ENCODE data around the gene FSIP1.

The FSIP1 gene

DNA sequence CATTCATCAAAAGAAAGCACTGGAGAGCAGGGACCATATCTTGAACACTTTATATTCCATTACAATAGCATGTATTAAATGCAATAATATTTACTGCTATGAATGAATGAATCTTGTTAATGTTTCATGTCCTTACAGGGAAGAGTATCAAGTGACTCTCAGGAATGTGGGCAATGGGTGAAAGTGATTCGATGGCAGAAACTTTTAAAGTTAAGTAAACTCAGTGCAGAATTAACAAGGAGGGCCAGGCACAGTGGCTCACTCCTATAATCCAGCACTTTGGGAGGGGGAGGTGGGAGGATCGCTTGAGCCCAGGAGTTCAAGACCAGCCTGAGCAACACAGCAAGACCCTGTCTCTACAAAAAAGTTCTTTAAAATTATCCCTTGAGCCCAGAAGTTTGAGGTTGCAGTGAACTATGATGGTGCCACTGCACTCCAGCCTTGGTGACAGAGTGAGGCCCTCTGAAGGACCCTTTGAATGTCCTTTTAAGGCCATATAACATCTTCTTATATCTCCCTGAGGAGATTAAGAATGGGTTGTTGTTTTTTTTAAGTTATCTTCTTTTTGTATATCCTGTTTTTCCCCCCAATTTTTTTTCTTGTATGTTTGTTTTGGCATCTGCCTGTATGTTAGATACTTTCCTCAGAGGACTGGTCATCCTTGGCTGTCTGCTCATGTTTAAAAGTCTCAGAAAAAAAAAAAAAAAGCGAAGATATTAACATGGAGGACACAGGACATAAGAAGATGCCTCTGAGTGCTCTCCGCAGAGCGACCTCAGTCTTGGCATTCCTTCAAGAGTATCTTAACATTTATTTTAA, 9.6 kb upstream of the FSIP1 start:
- no peak for DNase-seq

DNA sequence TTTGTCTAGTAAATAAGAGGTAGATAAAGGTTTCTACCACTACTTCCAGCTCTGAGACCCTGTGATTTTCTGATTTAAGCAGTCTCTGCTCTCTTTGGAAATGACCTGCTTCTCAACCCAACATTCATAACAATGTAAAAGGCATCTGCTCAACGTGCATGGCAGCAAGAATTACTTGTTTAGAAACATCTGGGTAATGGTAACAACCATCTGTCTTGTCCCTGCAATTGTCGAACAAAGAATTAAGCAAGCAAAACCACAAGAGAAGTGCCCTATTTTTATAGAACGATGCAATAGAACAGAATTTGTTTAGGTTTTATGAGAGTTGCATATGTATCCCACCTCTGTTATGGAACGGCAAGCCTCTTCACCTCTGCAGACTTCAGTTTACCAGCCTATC, 7.1 kb upstream of the FSIP1 start:
- DNase-seq: no peak

DNA sequence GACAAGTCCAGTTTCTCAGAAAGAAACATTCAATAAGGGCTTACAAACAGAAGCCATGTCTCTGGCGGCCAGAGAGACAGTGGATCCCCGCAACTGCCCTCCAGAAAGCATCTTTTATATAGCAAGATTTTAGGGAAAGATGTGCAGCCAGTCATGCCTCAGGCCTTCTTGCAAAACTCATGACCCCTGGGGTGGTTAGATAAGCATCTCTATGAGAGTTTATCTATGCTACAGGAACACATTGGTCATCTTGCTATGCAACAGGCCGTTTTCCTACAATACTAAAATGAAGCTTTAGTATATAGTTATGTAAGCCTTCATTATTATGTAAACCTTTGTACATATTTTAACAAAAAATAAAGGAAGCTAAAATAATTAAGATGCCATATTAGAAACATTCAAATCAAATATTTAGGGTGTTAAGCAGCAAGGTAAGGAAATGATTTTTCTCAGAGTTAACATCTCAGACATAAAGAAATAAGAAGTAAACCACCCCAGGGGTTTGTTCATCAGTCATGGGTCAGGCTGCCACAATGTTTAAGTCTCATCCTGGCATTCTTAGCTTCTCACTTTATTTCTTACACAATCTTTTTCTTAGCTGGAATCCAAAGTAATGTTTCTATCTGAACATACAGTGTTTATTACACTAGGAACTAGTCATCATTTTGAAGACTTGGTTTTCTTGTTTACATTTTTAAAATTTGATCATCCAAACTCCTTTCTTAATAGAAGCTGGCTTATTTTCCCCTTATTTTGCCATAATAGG, 6.3 kb upstream of the FSIP1 start:
- DNase-seq: no peak

DNA sequence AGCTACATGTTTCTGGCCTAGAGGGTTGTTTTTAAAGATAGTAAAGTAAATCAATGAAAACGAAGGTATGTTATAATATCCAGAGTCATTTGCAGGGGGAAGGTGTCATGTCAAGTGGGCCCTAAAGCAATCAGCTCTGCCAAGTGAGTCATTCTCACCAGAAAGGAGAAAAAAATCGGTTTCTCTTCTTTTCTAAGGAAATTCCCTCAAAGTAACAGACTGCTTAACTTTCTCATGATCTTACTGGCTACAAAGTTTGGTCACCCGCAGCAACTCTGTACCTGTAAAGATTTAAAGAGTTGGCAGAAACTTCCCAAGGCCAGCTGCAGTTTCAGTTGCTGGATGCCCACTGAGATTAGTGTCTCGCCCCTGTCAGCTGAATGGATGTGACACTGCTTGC, 5.5 kb upstream of the FSIP1 start:
- no peak for DNase-seq

DNA sequence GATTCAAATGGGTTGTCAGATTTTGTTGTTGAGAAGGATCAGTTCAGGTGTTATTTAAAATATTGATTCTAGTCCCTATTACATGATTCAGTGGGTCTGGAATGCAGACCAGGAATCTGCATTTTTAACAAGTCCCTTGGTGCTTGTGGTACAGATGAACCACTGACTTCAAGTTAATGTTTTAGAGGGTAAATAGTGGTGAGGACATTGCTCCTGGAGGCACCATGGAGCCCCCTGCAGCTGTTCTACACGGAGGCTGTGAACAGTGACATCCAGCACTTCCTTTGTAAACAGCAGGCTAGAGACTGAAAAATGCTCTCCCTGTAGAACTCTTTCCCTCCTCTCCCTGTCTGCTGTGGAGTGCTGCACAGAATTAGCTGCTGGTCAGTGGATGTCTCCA, 4.8 kb upstream of the FSIP1 start:
- DNase-seq: no peak

DNA sequence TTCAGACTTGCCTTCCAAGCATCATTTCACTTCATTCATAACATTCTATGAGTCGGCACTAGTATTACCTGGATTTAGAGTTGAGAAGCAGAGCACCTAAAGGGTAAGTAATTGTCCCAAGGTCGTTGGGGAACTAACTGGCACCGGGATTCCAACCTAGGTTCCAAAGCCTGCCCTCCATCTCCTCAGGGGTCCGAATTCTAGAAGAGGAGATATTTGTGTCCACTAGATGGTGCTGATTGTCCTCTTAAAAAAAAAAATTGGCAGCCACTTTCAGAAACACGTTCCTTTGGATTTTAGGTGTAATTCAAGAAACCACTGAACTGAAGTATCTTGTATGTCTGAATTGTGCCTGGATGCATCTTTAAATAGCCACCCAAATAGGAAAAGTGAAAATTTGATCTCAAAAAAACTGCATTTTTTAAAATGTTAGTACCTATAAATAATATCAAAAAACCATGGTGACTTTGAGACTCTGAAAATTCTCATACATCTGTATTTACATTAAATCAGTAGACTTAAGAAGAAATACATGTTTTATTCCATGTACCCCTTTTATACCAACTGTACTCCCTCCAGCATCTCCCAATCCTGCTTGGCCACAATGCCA, 3.9 kb upstream of the FSIP1 start:
- DNase-seq: no peak

DNA sequence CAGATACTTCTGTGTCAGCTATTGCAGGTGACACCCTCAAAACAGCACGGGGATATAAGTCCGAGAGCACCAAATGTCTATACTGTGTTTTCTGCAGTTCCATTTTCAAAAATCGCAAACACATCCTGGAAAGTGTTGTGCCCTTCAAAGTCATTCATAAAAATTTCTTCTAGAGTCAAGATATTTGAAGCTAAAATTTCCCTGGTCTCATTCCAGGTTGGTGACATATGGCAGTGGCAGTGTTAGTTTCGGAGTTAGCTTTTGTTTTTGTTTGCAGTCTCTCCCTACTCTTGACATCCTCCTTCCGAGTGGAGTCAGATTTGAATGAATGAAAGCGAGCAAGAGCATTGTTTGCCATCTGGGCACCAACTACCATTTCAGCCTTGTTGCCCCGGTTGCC, 3.2 kb upstream of the FSIP1 start:
- no peak for DNase-seq

DNA sequence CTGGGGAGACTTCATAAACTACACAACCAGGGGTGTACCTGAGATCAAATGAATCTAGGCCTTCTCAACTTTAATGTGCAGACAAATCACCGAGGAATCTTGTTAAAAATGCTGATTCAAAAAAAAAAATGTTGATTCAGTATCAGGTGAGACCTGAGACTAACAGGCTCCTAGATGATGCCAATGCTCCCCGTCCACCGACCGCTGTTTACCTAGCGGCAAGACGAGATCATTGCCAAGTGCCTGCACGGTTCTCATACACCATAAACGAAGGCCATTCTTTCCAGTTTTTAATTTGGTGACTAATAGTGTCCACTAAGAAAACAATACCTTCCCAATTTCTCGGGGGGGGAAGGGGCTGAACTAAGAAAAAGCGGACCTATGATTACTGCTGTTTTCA, 2.5 kb upstream of the FSIP1 start:
- no peak for DNase-seq

DNA sequence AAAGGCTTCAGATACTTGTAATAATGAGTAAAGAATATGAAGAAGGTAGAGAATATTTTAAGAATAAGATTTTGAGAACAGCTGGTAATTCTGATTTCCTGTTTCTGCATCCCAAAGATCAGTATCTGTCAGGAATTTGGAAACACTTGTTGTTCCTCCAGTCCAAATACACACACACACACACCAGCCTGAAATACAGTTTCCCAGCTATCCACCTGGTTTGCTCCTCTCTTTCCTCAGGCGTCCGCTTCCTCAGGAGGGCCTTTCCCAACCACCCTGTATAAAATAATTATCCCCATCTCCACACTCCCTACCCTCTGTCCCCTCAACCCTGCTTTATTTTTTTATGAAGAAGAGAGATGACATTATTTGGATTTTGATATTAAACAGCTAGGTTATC, 2.0 kb upstream of the FSIP1 start:
- no peak for DNase-seq

DNA sequence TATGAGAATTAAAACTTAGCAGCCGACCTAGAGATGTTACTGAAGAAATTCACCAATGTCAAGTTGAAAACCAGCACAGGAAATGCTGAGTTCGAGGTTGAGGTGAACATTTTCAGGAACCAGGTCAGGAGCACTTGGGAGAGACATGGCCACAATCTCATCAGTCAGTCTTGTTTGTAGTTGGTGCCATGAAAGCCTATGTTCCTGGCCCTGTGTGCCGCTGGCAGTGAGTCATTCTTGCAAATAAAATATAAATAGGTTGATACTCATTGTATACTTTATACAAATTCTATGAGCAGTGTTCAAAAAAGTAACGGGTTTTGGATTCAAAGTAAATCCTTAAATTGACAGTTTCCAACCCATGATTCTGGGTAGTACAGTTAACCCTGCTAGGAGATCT, 1.5 kb upstream of the FSIP1 start:
- DNase-seq: no peak

DNA sequence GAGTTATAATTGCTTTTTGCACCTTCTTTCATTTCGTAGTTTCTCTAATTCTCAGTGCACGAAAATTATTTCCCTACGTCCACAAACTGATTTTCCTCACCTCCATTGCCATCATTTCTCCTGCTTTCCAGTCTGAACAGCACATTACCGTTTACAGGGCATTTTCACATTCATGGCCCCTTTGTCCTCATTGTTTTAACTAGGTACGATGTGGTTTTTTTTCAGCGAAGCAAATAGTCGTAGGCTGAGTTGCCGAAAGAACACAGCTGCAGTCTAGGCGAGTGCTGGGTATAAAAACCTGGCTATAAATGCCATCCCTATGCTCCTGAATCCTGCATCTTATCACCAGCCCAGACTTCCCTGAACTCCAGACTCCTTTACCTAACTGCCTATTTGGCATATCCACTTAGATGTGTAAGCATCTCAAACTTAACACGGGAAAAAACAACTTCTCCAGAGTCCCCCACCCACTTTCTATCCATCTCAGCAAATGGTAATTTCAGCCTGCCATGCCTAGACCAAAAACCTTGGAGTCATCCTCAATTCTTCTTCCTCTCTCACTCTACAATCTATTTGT, 691 bp upstream of the FSIP1 start:
- DNase-seq: no peak

DNA sequence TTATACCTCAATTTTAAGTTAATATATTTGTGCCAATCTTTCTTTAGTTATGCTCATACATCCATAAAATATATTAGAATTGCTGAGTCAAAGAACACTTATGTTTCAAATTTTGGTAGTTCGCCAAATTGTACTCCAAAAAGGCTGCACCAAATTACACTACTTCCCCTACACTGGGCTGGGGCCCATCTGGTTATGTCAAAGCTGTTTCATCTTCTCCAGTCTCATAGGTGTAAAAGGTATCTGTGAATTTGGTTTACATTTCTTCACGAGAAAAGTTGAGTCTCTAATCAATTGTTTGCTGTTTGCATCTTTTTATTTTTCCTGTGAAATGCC, 706 bp downstream of the FSIP1 start:
- no peak for DNase-seq

DNA sequence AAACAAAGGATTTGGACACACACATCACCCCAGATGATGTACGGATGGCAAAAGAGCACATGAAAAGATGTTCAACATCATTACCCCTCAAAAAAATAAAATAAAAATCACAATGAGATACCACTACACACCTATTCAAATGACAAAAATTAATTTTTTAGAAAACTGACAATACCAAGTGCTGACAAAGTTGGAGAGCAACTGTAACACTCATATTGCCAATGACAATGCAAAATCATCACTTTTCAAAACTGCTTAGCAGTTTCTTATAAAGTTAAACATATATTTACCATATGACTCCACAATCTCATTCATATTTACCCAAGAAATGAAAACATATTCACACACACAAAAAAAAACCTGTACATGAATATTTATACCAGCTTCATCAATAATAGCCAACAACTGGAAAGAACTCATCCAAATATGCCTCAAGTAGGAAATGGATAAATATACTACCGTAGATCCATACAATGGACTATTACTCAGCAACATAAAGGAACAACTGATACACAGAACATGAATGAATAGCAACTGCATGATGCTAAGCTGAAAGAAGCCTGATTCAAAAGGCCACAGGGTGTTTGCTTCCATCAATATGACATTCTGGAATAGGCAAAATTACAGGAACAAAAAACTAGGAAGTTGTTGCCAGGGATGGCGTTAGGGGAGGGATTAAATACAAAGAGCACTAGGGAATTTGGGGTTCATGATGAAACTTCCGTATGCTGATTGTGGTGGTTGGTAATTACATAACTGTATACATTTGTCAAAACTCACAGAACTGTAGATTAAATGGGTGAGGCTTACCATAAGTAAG, 1.3 kb downstream of the FSIP1 start:
- DNase-seq: no peak

DNA sequence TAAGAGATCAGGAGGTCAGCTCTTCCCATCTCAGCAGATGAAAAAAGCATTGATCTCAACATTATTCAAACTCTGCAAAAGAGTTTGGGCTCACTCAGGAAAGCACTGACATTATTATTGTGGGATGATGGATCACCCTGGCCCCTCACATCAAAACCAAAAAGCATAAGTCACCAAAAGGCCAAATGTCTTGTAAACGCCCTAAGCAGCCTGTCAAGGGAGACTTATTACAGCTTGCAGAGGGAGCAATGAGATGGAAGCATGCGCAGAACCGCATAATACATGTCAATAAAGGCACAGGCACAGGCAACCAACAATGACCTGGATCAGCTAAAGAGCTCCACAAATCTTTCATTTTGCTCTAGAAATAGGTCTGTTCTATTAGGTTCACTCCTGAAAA, 4.6 kb downstream of the FSIP1 start:
- DNase-seq: no peak

DNA sequence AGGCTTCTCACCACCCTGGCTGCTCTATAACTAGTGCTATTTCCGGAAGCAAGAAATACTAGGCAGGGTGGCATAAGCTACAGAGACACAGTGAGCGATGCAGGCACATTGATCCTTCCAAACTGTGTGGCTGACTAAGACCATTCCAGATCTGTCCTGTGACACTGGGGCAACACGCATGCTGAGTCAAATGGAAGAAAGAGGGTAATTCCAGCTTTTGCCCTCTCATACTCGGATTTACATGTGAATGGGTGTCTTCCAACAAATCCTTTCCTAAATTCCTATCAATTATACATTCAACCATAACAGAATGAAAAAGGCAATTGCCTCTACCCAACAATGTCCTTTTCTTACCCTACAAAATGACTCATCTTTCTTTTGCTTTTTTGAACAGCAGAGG, 5.1 kb downstream of the FSIP1 start:
- DNase-seq: no peak

DNA sequence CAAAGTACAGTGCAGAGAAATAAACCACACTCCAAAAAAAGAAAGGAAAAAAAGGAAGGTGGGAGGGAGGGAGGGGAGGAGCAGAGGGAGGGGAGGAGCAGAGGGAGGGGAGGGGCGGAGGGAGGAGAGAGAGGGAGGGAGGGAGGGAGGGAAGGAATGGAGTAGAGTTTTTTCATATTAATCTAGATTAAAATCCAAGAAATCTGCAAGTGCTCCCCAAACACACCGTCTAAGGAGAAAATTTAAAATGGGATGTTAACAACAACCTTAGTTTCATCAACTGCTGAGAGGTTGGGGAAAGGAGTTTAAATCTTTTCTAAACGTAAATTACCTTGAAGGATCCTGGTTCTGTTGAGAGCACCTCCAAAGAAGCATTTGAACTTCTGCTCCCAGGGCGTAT, 6.6 kb downstream of the FSIP1 start:
- no peak for DNase-seq

DNA sequence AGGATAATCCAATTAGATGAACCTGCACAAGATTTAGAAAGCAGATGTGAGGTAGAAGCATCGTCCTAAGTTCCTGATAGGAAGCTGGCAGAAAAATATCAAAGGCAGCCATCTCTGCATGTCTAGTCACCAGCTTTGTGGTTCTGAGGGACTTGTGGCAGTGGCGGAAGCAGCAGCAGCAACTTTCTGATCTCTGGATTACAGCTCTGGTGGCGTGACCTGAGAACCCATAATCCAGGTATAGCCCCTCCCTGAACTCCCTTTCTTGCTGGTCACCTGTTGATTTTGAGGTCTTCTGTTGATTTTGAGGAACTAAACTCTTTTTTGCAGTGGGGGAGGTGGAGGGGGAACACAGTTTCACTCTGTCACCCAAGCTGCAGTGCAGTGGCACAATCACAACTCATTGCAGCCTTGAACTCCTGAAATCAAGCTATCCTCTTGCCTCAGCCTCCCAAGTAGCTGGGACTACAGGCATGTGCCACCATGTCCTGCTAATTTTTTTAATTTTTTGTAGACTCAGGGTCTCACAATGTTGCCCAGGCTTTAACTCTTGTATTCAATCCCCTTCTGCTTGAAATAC, 7.9 kb downstream of the FSIP1 start:
- DNase-seq: peak; percentile 17

DNA sequence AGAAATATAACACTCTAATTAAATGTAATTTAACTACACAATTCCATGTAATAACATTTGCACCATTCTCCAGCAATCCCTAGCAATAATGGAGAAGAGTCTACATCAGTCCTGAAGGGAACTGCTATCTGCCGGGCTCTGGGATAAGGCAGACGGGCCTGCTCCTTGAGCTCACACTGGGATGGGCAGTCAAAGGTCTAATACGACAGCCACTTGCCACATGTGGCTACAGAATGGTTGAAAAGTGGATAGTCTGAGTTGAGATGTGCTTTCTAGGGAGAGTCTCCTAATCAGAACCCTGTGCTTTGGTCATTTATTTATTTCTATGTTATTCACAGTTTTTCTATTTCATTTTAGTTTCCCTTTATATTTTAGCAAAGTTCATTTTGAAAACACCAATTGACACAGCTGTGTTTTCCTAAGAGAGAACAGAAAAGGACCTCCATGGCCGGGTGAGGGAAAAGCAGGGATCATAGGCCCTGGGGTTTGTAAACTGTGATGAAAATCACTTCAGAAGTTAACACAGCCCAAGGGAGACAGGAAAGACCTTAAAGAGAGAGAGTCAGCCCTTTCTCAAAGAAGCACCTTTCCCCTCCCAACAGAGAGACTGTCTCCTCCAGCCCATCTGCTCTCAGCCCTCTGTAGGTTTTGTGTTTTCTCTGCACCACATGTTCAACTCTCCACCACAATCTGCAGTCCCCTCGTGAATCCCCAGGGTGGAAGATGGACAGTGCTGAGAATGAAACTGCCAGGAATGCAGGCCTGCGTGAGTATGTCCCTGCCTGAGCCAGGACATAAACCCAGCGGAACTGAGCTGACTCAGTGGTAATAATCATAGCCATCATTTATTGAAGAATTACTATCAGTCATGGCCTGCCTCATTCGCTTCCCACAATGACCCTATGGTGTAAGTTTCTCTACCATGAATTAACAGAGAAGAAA, 11.6 kb downstream of the FSIP1 start:
- DNase-seq: no peak

DNA sequence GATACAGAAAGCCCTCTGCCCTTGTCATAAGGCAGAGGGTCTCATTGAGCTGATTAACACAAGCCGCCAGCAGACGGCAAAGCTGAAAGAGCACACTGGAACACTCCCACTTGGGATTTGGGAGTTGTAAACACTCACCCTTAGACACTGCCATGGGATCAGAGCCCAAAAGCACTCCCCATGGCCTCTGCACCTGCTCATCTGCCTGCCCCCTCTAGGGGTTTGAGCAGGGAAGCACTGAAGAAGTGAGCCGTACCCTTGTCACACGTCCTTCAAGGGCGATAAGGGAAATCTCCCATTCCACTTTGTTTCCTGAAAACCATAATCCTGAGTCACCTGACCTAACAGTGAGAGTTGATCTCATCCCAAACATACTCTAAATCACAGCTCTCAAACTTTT, 14.7 kb downstream of the FSIP1 start:
- DNase-seq: no peak

DNA sequence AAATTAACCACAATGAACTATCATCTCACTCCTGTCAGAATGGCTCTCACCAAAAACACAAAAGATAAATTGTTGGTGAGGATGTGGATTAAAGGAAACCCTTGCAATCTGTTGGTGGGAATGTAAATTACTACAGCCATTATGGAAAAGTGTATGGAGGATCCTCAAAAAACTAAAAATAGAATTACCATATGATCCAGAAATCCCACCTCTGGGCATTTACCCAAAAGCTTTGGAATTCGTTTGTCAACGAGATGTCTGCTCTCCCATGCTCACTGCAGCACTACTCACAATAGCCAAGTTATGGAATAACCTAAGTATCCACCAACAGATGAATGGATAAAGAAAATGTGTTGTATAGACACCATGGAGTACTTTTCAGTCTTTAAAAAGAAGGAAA, 21.6 kb downstream of the FSIP1 start:
- no peak for DNase-seq

DNA sequence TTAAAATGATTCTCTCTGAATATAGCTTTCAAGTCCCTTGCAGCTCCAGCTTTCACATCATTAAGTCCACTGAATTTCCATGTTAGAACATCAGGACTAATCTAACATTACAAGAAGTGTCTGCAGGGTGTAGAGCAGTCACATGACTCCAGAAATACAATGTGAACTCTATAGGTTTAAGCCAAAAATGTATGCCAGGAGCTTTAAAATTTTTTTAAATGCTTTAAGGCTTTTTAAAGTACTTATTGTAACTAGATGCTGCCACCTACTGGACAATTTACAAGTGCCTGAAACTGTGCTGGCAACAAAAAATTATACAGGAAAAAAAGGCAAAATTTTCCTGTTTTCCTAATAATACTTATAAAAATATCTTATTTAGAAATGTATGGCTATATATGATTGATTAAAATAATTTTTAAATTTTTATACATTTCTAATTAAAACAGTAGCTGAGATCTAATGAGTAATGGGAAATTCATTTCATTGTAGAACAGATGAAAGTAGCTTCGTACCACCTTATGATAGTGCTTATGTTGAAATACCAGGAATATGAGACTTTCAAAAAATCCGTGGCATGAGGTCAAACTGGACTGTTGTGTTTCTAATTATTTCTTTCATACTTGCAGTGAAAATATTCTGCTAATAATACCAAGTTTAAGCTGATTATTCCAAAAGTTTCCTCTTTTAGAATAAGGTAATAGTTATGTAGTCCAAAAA, 25.7 kb downstream of the FSIP1 start:
- no peak for DNase-seq
